Subcutaneous adipose tissue (tissue), 4 donors: ENCODE data around the gene TUBB2A. TPM values are rescaled to one million over a fixed set of nuclear protein-coding genes. Genes with fewer than 3 reads are reported as not detected.

ENCODE experiments used
- CTCF ChIP-seq: fragments of 450-650 bp; IDR thresholded peaks from one replicate; pipeline ENCODE4 v1.5.1; 2016; ENCODE audit warnings: low read depth, mild to moderate bottlenecking, control low read depth, antibody characterized with exemption, moderate library complexity
- total RNA-seq, 4 donors: library from RNA; depleted of rRNA; stranded (reverse); fragments of >200 nt; gene quantifications; one replicate each; pipeline ENCODE4 v1.1.0, GENCODE V29; 2016

Gene TUBB2A
- total RNA-seq, 4 donors from 2014 or later, result 34.0 to 66.0 (median 51.3) TPM

- TF ChIP-seq CTCF, result no peak
These were observed 25.6 kb downstream of the TUBB2A start for GRCh38 chr6:3131695-3132094.

GRCh38 chr6:3128356-3129108, 28.8 kb downstream of the TUBB2A start:
- no peak for TF ChIP-seq CTCF

GRCh38 chr6:3125815-3126214, 31.5 kb downstream of the TUBB2A start:
- TF ChIP-seq CTCF, result no peak

- no peak for TF ChIP-seq CTCF
These were observed 32.7 kb downstream of the TUBB2A start for GRCh38 chr6:3124667-3125066.

- no peak for TF ChIP-seq CTCF
These were observed 34.5 kb downstream of the TUBB2A start for GRCh38 chr6:3122823-3123182.

- TF ChIP-seq CTCF, result no peak
These were observed 36.6 kb downstream of the TUBB2A start for GRCh38 chr6:3120765-3121089.

- TF ChIP-seq CTCF, result no peak
These were observed 38.2 kb downstream of the TUBB2A start for GRCh38 chr6:3119040-3119723.
